GM19395 (cell line): ENCODE measurements around the gene SSH2.

Experiments used
- ATAC-seq: cut with Tn5 transposase; IDR thresholded peaks from one replicate; pipeline ENCODE4 v1.9.1; 2021; ENCODE audit warnings: mild to moderate bottlenecking, moderate library complexity; ENCODE audit not compliant: unreplicated experiment

SSH2 gene

DNA sequence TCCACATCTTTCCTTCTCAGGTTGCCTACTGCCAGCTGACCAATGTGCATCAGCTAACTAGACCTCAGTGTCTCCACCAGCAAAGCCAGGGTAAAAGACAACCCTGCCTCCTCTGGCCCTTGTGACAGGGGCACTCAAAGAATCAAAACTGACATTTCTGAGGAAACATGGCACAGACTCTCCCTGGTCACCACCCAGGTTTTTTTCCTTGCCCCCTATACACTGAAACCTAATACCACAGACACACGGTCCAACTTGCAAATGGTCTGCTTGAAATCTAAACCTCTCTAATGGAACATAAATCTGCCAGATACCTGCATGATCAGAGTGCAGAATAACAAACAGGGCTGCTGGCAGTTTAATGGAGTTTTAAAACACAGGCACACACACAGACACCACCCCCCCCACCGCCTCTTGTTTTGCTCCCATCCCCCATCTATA is 287.8 kb downstream of the SSH2 start:
- ATAC-seq = no peak

- no peak for ATAC-seq
Measured at GRCh38 chr17:29640981-29641642, 288.9 kb downstream of the SSH2 start.

DNA sequence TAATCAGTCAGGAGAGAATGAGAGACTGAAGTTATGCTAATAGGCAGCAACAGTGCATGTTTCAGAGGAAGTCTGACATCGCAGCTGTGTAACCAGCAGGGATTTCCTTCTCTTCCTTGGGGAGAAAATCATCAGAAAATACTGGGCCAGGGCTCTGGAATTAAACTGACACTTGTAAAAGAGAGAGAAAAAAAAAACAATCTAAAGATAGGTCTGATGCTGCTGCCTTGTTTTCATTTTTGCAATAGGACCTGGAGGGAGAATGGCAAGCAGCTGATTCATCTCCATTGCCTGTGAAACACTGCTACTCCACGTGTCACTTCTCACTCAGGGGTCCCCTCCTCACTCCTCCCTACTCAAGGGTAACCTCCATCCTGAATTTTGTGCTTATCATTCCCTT is 289.6 kb downstream of the SSH2 start:
- no peak for ATAC-seq

DNA sequence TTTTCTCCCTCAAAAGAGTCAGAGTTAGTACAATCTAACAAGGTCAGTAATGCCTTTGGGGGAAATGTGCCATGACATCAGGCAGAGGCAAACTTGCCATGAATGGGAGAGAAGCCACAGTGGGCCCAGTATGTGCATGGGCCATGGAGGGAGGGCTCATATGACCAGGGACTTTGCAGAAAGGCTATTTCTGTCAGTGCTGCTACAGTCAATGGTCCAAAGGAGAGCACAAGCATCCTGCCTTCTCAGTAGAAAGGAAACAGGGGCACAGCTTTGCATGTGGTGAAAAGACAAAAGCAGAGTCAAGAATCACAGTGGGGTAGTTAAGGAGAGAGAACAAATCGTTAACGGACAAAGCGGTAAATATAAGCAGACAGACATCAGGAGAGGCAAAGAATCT is 296.1 kb downstream of the SSH2 start:
- ATAC-seq = no peak

GRCh38 chr17:29630630-29631193 is 299.3 kb downstream of the SSH2 start:
- ATAC-seq = no peak

DNA sequence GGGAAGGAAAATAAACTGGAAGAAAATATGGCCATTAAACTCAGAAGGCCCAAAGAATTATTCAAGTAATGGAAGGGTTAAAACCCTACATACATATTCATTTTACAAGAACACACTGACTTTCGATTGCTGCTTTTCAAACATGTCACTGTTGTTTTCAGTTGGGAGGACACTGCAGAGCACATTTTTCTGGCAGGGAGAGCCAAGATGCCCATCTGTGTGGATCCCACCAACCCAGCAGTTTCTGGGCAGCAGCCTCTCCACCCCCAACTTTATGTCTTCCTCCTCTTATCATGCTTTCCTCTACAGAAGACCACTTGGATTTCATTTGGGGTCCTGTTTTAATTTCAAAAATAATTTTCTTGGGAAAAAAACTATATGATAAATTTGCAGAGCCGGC is 300.2 kb downstream of the SSH2 start:
- ATAC-seq = no peak

GRCh38 chr17:29628644-29629043 is 301.4 kb downstream of the SSH2 start:
- no peak for ATAC-seq

DNA sequence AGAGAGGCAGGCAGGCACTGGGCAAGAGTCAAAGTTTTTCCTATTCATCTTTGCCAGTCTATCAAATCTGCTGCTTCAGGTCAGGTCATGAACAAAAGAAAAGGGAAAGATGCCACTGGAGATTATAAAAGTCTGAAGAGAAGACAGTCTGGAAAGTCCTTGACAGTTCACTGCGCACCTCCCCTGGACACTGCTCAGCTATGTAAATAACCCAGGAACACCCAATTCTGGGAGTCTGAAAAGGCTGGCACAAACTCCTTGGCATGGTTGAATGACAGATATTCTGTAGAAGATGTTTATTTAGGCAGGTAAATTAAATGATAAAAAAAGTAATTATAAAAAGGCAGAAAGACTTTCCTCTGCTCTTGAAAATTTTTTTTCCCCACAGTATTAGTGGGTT is 302.1 kb downstream of the SSH2 start:
- no peak for ATAC-seq

- ATAC-seq = no peak
Measured at GRCh38 chr17:29625037-29625750, 304.8 kb downstream of the SSH2 start.

GRCh38 chr17:29624586-29624985 is 305.4 kb downstream of the SSH2 start:
- ATAC-seq = no peak

DNA sequence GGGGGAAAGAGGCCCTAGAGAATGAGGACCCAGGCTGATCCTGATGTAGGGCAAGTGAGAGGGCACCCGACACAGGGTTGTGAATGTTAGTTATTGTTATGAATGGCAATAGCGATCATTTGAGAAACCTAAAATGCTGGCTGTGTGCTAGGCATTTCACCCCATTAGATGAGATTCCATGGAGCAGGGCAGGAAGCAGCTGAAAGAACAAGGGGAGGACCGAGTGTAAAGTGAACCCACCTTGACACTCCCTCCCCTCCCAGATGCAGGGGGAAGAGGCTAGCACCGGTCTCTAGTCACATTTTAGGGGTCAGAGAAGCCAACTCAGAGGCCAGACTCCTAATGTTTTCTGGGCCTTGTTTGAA is 306.8 kb downstream of the SSH2 start:
- ATAC-seq = no peak

- peak; percentile 60 for ATAC-seq
Measured at GRCh38 chr17:29622337-29623282, 307.4 kb downstream of the SSH2 start, which contains the start of gene CORO6. Gene CORO6 (minus strand): TSS chr17:29622912. CDS start chr17:29621421, 1,491 bp downstream.

DNA sequence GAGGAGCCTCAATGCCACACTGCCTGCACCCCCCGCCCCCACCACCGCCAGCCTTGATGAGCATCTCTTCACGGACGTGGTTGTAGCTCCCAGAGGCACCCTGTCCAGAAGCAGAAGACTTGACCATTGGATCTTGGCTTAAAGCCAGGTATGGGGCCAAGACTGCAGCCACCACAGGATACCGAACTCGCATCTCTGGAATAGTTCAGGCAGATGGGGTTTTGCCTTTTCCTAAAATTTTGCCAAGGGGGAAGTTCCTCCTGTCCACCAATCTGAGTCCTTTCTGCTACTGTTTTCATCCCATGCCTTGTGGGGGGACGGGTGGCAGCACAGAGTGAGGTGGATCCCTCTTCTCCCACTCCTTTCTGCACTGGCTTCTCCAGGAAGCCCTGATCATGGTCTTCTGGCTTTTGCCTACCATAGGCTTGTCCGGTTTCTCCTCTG is 308.3 kb downstream of the SSH2 start:
- no peak for ATAC-seq

DNA sequence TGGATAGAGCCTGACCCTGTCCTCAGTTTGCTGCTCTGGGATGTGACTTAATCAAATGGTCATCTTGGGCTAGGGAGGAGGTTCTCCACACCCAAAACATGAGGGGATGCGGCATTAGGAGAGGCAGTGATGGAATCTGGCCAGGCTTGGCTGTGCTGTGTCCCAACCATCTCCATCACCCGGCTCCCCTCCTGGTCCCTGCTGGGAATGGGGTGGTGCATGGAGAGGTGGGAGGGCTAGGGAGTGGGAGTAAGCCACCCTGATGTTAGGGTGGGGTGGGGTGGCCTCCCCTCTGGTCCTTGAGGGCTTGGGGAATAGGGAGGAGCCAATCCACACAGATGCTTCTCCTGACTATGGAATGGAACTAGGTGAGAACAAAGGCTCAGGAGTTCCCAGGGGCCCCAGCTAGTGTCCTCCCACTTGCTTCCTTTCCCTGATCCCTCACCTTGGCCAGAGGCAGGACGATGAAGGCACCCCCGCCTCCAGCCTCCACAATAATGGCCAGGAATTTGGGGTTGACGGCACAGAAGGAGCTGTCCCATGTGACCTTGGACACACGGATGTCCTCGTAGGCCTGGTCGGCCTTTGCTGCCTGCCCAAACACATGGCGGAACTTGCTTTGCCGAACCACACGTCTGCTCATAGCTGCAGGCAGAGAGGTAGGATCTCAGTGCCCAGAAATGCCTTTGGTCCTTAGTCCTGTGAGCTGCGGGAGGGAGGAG is 309.1 kb downstream of the SSH2 start:
- ATAC-seq = no peak

DNA sequence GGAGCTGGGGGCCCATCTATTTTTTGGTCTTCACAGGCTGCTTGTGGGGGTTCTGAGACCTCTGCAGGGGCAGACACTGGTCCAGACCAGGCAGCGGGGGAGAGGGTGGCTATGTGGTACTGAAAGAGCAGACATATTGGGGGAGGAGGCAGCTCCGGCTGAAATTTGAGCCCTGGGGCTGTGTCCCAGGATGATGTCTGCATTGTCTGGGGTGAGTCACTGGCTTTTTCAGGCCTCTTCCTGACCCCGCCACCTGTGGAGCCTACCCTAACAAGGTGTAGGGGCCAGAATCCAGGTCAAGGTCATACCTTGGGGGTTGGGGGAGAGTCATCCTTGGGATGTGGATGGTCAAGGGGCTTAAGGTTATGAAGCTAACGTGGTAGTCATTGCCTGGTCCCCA is 309.8 kb downstream of the SSH2 start:
- no peak for ATAC-seq

- no peak for ATAC-seq
Measured at GRCh38 chr17:29619251-29619650, 310.8 kb downstream of the SSH2 start.

- ATAC-seq = no peak
Measured at GRCh38 chr17:29618272-29619065, 311.6 kb downstream of the SSH2 start.

DNA sequence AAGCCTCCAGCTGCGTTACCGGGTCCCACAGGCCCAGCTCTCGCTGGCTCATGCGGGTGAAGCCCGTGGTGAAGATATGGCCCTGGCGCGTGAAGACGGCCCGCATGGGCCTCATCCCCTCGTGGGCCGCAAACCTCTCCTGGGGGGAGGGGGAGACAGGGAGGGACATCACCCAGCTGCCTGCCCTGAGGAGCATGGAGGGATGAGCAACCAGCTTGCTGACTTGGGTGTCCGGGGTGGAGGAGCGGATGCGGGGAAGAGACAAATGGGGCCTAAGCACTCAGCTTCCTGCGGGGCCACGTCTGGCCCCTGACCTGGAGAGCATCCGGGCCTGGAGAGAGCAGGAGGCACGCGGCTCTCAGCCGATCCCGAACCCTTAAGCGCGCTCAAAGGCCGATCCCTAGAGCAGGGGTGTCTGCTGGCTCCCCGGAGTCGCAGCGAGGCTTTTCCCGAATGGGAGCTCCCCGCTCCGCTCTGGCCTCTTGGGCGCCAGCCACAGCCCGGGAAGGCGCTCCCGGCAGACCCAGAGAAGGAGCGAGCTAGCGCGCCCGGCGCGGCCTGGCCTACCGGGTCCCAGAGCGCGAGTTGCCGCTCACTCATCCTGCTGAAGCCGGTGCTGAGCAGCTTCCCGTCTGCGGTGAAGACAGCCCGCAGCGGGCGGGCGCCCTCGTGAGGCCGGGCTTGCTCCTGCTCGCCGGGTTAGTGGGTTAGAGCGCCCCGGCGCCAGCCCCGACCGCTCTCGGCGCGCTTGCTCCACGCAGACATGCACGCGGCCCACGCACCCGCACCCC is 312.4 kb downstream of the SSH2 start:
- ATAC-seq = no peak

DNA sequence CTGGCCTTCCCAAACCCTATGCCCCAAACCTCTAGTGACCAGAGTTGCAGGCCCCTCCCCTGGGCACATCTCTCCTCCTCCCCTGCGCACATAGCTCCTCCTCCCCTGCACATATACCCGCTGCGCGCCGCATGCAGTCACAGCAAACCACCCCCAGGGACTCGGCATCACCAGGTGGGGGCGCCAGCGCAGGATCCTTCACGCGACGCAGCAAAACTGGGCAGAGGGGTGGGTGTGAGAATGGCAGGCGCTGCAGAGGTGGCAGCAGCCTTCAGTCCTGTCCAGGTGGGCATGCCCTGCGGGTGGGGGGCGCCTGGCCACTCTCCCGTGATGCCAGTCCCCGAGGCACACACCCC is 312.9 kb downstream of the SSH2 start:
- ATAC-seq = peak; percentile 50
